ENCODE results near the gene CPXM1.
"Not testable (repeated sequence)": the region's sequence is repeated elsewhere in the genome, so short reads cannot be mapped to it uniquely, and the experiment has no call there.

The CPXM1 gene

GRCh38 chr20:2799688-2800520 is 523 bp downstream of the CPXM1 start:
- DNase-seq (ENCODE audit: low spot score): peak; percentile 70

GRCh38 chr20:2799271-2799670 is 1.2 kb downstream of the CPXM1 start:
- DNase-seq (ENCODE audit: low spot score): peak; percentile 11

- peak; percentile 41 for DNase-seq (ENCODE audit: low spot score)
These were observed 1.6 kb downstream of the CPXM1 start for GRCh38 chr20:2798814-2799213.

GRCh38 chr20:2798095-2798805 is 2.2 kb downstream of the CPXM1 start:
- peak; percentile 9 for DNase-seq (ENCODE audit: low spot score)

DNA sequence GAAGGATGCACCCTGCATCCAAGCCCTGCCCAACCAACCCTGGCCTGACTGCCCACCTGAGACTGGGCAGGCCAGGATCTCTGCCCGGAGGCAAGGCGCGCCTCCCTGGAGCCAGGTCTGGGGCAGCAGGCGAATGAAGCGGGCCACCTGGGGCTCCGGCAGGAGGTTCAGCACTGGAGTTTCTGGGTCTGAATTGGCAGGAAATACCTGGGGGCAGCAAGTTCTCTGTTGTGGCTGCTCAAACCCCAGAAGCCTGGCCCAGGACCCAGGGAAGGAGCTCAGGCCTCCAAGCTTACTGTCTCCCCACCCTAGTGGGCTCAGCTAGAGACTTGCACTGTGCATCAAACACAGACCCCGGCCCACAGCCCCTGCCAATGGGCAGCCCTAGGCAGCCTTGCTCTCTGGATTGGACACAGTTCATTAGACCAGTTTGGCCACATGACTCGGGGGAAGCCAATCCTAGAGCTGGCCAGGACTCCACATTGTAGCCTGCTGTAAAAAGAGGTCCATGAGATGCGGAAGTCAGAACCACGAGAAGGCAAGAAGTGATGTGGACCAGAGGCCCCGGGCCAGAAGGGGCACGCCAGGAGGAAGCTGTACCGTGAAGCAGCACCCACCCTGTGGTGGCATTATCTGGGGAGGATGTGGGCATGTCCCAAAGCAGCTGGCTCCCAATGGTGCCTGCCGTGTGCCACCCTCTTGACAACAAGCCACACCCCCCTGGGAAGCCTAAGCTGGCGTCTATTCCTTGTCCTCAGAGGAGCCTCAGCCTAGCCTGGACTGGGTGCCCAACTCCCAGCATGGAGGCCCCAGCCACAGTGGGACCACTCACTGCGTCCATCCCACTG is 3.1 kb downstream of the CPXM1 start:
- peak; percentile 12 for DNase-seq (ENCODE audit: low spot score)

GRCh38 chr20:2796011-2796660 is 4.3 kb downstream of the CPXM1 start:
- DNase-seq (ENCODE audit: low spot score): peak; percentile 4

DNA sequence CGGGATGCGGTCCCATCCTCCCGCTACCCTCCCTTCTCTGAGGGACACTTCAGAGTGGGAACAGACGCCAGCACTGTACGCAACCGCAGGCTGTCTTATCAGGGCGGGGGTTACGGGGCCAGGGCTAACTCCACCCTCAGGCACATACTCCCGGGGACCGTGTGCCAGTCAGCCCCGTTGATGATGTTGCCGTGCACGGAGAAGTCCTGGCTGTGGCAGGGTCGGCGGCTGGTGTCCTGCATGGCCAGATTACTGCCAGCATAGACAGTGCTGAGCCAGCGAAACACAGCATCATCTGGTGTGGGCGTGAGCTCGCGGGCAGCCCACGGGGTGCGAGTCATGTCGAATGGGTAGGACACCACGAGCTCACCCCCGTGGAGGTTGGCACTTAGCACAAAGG is 5.0 kb downstream of the CPXM1 start:
- peak; percentile 5 for DNase-seq (ENCODE audit: low spot score)

GRCh38 chr20:2794866-2795447 is 5.5 kb downstream of the CPXM1 start:
- DNase-seq (ENCODE audit: low spot score): peak; percentile 5

- peak; percentile 6 for DNase-seq (ENCODE audit: low spot score)
These were observed 6.2 kb downstream of the CPXM1 start for GRCh38 chr20:2794202-2794748.

DNA sequence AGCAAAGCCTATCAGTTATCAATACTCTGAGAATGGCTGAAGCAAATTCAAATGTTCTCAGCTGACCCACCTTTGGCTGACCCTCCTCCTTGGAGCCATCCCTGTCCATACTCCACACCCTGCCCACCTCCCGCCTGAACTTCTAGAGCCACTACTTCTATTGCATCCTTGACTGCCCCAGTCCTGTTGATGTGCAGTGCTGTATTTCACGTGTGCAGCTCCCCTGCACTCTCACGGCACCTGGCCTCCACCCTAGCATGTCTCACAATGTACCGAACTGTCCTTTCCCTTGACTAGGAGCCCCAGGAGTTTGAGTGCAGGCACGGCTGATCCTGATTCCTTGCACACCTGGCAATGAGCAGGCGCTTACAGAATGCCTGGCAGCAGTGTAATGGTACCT is 7.0 kb downstream of the CPXM1 start:
- DNase-seq (ENCODE audit: low spot score): peak; percentile 3

GRCh38 chr20:2783908-2784566 is 16.4 kb downstream of the CPXM1 start:
- no peak for DNase-seq (ENCODE audit: low spot score)

- no peak for DNase-seq (ENCODE audit: low spot score)
These were observed 19.5 kb downstream of the CPXM1 start for GRCh38 chr20:2780948-2781347.

DNA sequence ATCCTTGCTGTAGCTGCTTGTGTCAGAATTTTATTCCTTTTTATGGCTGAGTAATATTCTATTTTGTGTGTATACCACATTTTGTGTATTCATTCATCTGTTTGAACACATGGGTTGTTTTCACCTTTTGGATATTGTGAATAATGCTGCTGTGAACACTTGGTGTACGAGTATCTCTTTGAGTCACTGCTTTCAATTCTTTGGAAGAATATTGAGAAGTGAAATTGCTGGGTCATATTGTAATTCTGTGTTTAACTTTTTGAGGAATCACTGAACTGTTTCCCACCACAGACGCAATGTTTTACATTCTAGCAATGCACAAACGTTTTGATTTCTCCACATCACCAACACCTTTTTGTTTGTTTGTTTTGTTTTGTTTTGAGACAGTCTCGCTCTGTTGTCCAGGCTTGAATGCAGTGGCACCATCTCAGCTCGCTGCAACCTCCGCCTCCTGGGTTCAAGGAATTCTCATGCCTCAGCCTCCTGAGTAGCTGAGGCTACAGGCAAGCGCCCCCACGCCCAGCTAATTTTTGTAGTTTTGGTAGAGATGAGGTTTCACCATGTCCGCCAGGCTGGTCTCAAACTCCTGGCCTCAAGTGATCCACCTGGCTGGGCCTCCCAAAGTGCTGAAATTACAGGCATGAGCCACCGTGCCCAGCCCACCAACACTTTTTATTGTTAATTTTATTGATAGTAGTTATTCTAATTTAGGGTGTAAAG is 21.7 kb downstream of the CPXM1 start:
- DNase-seq (ENCODE audit: low spot score): no peak

DNA sequence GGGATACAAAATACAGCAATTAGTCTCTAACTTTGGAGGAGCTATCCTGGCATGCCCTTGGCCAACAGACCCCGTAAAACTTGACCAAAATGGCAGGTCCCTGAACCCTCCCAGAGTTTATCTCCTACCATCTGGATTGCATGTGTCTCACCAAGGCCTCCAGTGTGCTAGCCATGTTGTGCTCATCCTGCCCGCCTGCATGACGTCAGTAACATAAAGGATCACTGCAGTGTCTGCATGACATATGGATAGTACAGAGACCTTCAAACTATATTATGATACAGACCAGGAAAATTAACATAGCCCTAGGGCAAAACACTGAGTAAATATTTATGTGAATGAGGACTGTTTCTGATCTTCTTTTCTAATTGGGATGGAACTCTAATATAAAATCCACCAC is 25.3 kb downstream of the CPXM1 start:
- DNase-seq (ENCODE audit: low spot score): no peak

DNA sequence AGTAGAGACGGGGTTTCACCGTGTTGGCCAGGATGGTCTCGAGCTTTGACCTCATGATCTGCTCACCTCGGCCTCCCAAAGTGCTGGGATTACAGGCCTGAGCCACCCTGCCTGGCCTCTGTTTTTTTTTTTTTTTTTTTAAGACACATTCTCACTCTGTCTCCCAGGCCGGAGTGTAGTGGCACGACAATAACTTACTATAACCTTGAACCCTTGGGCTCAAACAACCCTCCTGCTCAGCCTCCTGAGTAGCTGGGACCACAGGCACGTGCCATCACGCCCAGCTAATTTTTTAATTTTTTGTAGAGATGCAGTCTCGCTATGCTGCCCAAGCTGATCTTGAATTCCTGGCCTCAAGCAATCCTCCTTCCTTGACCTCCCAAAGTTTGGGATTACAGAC is 26.6 kb downstream of the CPXM1 start:
- no peak for DNase-seq (ENCODE audit: low spot score)

DNA sequence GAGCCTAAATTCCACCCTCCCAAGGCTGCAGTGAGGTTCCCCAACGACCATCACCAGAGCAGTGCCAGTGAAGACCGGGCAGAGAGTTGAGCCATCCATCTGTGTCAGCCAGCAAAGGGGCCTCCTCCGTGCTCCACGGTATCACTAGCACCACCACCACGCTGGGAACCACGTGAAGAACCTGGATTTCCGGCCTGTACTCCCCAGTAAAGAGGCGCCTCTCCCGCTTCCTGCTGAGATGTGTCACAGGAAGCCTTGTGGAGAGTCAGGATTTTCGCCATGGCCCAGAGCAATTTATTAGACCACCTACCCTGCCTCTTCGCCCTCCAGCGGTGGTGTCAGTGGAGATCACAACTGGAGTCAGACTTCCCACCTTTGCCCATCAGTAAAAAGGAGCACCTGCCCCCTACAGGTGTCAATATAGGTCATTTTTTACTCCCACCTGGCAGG is 28.8 kb downstream of the CPXM1 start:
- peak; percentile 5 for DNase-seq (ENCODE audit: low spot score)

DNA sequence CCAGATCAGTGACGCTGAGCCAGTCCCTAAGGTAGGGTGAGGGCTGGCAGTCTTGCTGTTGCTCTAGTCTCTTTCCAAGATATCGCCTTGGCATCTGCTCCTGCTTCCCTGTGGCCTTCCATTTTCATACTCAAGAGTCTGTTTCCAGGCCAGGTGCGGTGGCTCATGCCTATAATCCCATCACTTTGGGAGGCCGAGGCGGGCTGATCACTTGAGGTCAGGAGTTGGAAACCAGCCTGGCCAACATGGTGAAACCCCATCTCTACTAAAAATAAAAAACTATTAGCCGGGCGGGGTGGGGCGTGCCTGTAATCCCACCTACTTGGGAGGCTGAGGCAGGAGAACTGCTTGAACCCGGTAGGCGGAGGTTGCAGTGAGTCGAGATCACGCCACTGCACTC is 30.3 kb downstream of the CPXM1 start:
- not testable (repeated sequence) for DNase-seq (ENCODE audit: low spot score)

DNA sequence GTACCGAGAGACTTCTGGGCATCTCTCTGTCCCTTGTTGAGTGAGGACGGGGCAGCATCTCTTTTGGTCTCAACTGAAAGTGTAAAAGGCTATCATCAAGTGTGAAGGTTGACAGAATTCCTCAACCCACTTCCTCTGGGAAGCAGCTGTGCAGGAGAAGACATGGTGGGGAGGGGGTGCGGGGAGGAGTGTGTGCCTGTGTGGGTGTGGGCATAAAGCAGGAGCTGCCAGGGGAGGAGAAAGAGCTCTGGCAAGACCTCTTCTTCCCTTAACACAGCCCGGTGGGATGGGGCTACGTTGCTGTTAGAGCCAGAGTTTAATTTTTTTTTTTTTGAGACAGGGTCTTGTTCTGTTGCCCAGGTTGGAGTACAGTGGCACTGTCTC is 31.8 kb downstream of the CPXM1 start:
- no peak for DNase-seq (ENCODE audit: low spot score)

- peak; percentile 80 for DNase-seq (ENCODE audit: low spot score)
These were observed 32.4 kb downstream of the CPXM1 start for GRCh38 chr20:2767768-2768631.
